ENCODE measurements around the gene NBEA. TPM values are rescaled to one million over a fixed set of nuclear protein-coding genes. Genes with fewer than 3 reads are reported as not detected.
A peak's percentile ranks its signal among the peaks of the same experiment; 100 is the strongest.

The NBEA gene
- total RNA-seq, 4 donors from 2014 or later, result 1.4 to 14.9 (median 4.1) TPM

DNA sequence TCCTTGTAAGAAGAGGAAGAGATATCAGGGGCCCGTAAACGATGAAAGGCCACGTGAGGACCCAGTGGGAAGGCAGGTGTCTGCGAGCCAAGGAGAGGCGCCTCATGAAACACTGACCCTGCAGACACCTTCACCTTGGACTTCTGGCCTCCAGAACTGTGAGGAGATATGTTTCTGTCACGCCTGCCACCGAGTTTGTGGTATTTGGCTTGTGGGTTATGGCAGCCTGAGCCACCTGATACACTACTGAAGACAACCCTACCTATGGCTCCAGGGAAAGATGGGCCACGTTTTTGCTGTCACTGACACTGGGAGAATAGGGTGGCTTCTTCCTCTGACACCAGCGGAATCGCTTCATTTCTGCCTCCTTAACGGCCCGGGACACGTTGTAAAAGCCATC, 752.0 kb downstream of the NBEA start:
- Histone ChIP-seq H3K9me3 (no peaks in the 10 kb centered on the region), H3K4me3 (no peak overlapping the region), H3K36me3 (no peaks in the 10 kb centered on the region), H3K27ac (no peak overlapping the region), H3K27me3 (no peaks in the 10 kb centered on the region), H3K4me1 (no peaks in the 10 kb centered on the region)
- TF ChIP-seq POLR2A (IDR thresholded peaks at IDR 0.05) (no peak), CTCF (IDR thresholded peaks at IDR 0.05) (no peak)
- no peak for DNase-seq

DNA sequence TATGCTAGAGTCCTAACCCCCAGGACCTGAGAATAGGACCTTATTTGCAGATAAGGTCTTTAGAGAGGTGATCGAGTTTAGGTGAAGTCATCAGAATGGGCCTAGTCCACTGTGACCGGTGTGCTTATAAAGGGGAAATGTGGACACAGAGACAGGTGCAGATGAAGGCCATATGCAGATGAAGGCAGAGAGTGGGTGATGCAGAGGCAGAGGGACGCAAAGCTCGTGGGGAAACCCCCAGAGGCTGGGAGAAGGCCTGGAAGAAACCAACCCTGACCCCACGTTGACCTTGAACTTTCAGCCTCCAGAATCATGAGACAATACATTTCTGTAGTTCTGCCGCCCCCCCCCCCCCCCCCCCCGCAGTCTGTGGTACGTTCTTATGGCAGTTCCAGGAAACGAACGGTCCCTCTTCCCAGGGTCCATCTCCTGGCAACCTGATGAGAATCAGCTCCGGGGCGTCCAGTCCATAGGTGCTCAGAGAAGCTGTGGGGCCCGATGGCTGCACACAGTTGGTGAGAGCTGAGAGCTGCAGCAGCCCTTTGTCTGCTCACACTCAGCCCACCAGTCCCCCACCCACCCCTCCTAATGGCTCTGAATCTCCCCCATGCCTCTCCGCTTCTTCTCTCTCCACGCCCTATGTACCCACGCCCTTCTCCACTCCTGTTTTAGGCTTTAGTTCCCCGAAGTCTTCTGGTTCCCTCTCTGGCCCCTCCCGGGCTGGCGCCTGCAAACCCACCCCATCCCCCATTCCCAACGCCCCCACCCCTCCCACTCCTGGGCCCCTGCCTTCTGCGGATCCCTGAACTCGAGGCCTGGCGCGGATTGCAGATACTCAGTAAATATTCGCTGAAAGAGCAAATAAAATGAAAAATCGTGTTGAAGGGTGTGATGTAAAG, 752.7 kb downstream of the NBEA start:
- no peaks in the 10 kb centered on the region for H3K36me3 ChIP-seq
- H3K4me1 ChIP-seq, result no peaks in the 10 kb centered on the region
- TF ChIP-seq CTCF (IDR thresholded peaks at IDR 0.05) (no peak), POLR2A (IDR thresholded peaks at IDR 0.05) (no peak)
- DNase-seq, result no peak
- no peaks in the 10 kb centered on the region for H3K27me3 ChIP-seq
- H3K4me3 ChIP-seq, result no peak overlapping the region
- H3K9me3 ChIP-seq, result no peaks in the 10 kb centered on the region
- H3K27ac ChIP-seq, result no peak overlapping the region

GRCh38 chr13:35695448-35695770, 753.3 kb downstream of the NBEA start:
- TF ChIP-seq POLR2A (IDR thresholded peaks at IDR 0.05), result no peak
- no peak for TF ChIP-seq CTCF (IDR thresholded peaks at IDR 0.05)

DNA sequence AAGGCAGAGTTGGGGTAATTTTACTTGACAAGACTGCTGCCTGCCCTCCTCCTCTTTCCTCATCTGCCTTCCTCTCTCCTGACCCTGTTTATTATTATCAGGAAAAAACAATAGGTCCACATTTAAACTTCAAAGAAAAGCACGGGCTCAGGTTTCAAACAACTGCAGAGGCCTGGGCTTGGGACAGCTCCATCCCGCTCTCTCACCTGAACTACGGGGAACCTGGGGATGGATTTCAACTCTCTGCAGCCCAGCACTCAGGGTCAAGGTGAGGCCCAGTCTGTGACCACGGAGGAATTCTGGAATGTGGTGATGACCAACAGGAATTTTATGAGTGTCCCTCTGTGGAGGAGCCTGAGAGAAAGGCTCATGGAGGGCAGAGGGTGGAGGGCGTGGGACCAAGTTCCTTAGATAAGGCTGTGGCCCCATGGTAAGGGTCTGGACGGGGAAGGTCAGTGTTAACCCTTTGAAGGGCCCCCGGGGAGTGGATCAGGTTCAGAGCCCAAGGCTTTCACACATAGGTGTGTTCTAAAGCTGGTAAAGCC, 755.2 kb downstream of the NBEA start:
- H3K27ac ChIP-seq, result no peak overlapping the region
- no peak overlapping the region for H3K4me3 ChIP-seq
- TF ChIP-seq CTCF (IDR thresholded peaks at IDR 0.05), result no peak
- no peak for TF ChIP-seq POLR2A (IDR thresholded peaks at IDR 0.05)
- no peaks in the 10 kb centered on the region for H3K4me1 ChIP-seq
- no peaks in the 10 kb centered on the region for H3K9me3 ChIP-seq
- H3K36me3 ChIP-seq, result no peaks in the 10 kb centered on the region
- H3K27me3 ChIP-seq, result no peaks in the 10 kb centered on the region
- no peak for DNase-seq

More at GRCh38 chr13:35695448-35695770, 753.3 kb downstream of the NBEA start:
- Histone ChIP-seq H3K27me3 (no peaks in the 10 kb centered on the region), H3K36me3 (no peaks in the 10 kb centered on the region), H3K27ac (no peak overlapping the region), H3K4me3 (no peak overlapping the region), H3K9me3 (no peaks in the 10 kb centered on the region), H3K4me1 (no peaks in the 10 kb centered on the region)
- no peak for DNase-seq

GRCh38 chr13:35698911-35699576, 757.0 kb downstream of the NBEA start:
- TF ChIP-seq POLR2A (IDR thresholded peaks at IDR 0.05), result no peak
- TF ChIP-seq CTCF (IDR thresholded peaks at IDR 0.05), result no peak
- Histone ChIP-seq H3K4me3 (no peak overlapping the region), H3K9me3 (no peaks in the 10 kb centered on the region), H3K27ac (peak overlapping the region in 1 of 4 donors; percentile 22), H3K36me3 (no peaks in the 10 kb centered on the region), H3K4me1 (no peaks in the 10 kb centered on the region), H3K27me3 (no peaks in the 10 kb centered on the region)
- no peak for DNase-seq
